IMR-90 (cell line): ENCODE results near the gene NOS1AP. TPM values are rescaled to one million over a fixed set of nuclear protein-coding genes. Genes with fewer than 3 reads are reported as not detected.

Source experiments
- ATAC-seq: fragments of 200-7000 bp; cut with Tn5 transposase; 2 replicates; pipeline ENCODE4 v1.9.1; 2020; ENCODE audit warnings: low read depth, mild to moderate bottlenecking, moderate library complexity
- BruUV-seq: library from RNA; stranded (reverse); fragments of 400-500 nt; replicated peaks from 2 replicates; lab custom pipeline; 2021; lab: Mats Ljungman, UMichigan
- CTCF ChIA-PET: fragments of 300-600 bp; formaldehyde crosslinking; extraction: SDS; loops from one replicate; lab custom pipeline; 2021; ENCODE audit warnings: antibody characterized with exemption; lab: Yijun Ruan, JAX
- POLR2A ChIA-PET: fragments of 300-600 bp; sonication (Branson Sonifier 250); formaldehyde crosslinking; loops from one replicate; lab custom pipeline; 2022; ENCODE audit warnings: antibody characterized with exemption; ENCODE audit not compliant: unreplicated experiment; lab: Charles Lee
- DNase-seq: peaks from one replicate; pipeline ENCODE4 v3.0.0; 2013
- H2AFZ ChIP-seq: replicated peaks from 2 replicates; pipeline ENCODE3; 2013; ENCODE audit warnings: low read length, mild to moderate bottlenecking; ENCODE audit not compliant: poor library complexity
- H2AK5ac ChIP-seq: 2 replicates; pipeline ENCODE4 v1.6.1; 2013; ENCODE audit warnings: low read depth, low read length, inconsistent platforms
- H2AK9ac ChIP-seq: replicated peaks from 2 replicates; pipeline ENCODE3; 2013; ENCODE audit warnings: mild to moderate bottlenecking, low read depth, low read length, moderate library complexity; ENCODE audit not compliant: poor library complexity
- H2BK120ac ChIP-seq: 2 replicates; pipeline ENCODE4 v1.6.1; 2013; ENCODE audit warnings: low read depth, low read length, inconsistent platforms
- H2BK15ac ChIP-seq: 3 replicates; pipeline ENCODE4 v1.6.1; 2013; ENCODE audit warnings: low read depth, low read length, inconsistent platforms
- H2BK20ac ChIP-seq: 2 replicates; pipeline ENCODE4 v1.6.1; 2013; ENCODE audit warnings: low read depth, mild to moderate bottlenecking, inconsistent platforms, low read length, moderate library complexity
- H2BK5ac ChIP-seq: 2 replicates; pipeline ENCODE4 v1.6.1; 2013; ENCODE audit warnings: mild to moderate bottlenecking, low read depth, low read length, inconsistent platforms; ENCODE audit not compliant: poor library complexity, severe bottlenecking
- H3K14ac ChIP-seq: replicated peaks from 2 replicates; pipeline ENCODE4 v1.6.1; 2013; ENCODE audit warnings: low read depth, low read length, inconsistent platforms
- H3K18ac ChIP-seq: 2 replicates; pipeline ENCODE4 v1.6.1; 2013; ENCODE audit warnings: low read depth, low read length, control low read depth
- H3K23ac ChIP-seq: 2 replicates; pipeline ENCODE4 v1.6.1; 2013; ENCODE audit warnings: low read depth, low read length, inconsistent platforms
- H3K27ac ChIP-seq: 2 replicates; pipeline ENCODE4 v1.5.1; 2013; ENCODE audit warnings: mild to moderate bottlenecking, control low read depth, low read length; ENCODE audit not compliant: insufficient read depth
- H3K27me3 ChIP-seq: 2 replicates; pipeline ENCODE4 v1.6.1; 2013; ENCODE audit warnings: low read length; ENCODE audit not compliant: control insufficient read depth, insufficient read depth
- H3K36me3 ChIP-seq: 2 replicates; pipeline ENCODE4 v1.6.1; 2013; ENCODE audit warnings: low read length, mixed read lengths; ENCODE audit not compliant: control insufficient read depth, insufficient read depth
- H3K4ac ChIP-seq: 2 replicates; pipeline ENCODE4 v1.6.1; 2013; ENCODE audit warnings: low read depth, low read length, inconsistent platforms
- H3K4me1 ChIP-seq: 2 replicates; pipeline ENCODE4 v1.6.1; 2013; ENCODE audit warnings: low read length, mixed read lengths; ENCODE audit not compliant: control insufficient read depth, insufficient read depth
- H3K4me2 ChIP-seq: 2 replicates; pipeline ENCODE4 v1.6.1; 2013; ENCODE audit warnings: low read depth, mild to moderate bottlenecking, control low read depth, low read length, moderate library complexity
- H3K4me3 ChIP-seq: 2 replicates; pipeline ENCODE4 v1.5.1; 2013; ENCODE audit warnings: low read depth, mild to moderate bottlenecking, control low read depth, low read length, moderate library complexity; ENCODE audit not compliant: insufficient read depth
- H3K56ac ChIP-seq: 2 replicates; pipeline ENCODE4 v1.6.1; 2013; ENCODE audit warnings: low read length, inconsistent platforms; ENCODE audit not compliant: insufficient read depth; ENCODE audit errors: extremely low read depth
- H3K79me1 ChIP-seq, 2 experiments: 2 replicates each; pipeline ENCODE4 v1.6.1; 2013; ENCODE audit warnings: low read length in 2 of 2, inconsistent platforms in 1 of 2, low read depth in 1 of 2
- H3K9ac ChIP-seq: 2 replicates; pipeline ENCODE4 v1.6.1; 2013; ENCODE audit warnings: low read depth, low read length, control low read depth
- H3K9me1 ChIP-seq: 2 replicates; pipeline ENCODE4 v1.6.1; 2013; ENCODE audit warnings: low read length, inconsistent platforms; ENCODE audit not compliant: insufficient read depth
- H3K9me3 ChIP-seq: 2 replicates; pipeline ENCODE4 v1.6.1; 2013; ENCODE audit warnings: low read length; ENCODE audit not compliant: control insufficient read depth, insufficient read depth
- H4K20me1 ChIP-seq: 2 replicates; pipeline ENCODE4 v1.6.1; 2013; ENCODE audit warnings: low read length, inconsistent platforms; ENCODE audit not compliant: insufficient read depth
- H4K5ac ChIP-seq: 2 replicates; pipeline ENCODE4 v1.6.1; 2013; ENCODE audit warnings: mild to moderate bottlenecking, low read depth, low read length, control low read depth
- H4K8ac ChIP-seq, 2 experiments: 2 replicates each; pipeline ENCODE4 v1.6.1; 2013; ENCODE audit warnings: low read depth in 2 of 2, low read length in 2 of 2, control low read depth in 1 of 2, inconsistent platforms in 1 of 2
- H4K91ac ChIP-seq: 2 replicates; pipeline ENCODE4 v1.6.1; 2013; ENCODE audit warnings: low read depth, low read length, inconsistent platforms; ENCODE audit not compliant: insufficient read depth
- BHLHE40 ChIP-seq: fragments of 150-350 bp; IDR thresholded peaks from 2 replicates; pipeline ENCODE4 v1.6.1; 2016; ENCODE audit warnings: mild to moderate bottlenecking, low read depth, low read length
- CEBPB ChIP-seq: IDR thresholded peaks from 2 replicates; pipeline ENCODE4 v1.6.1; 2012; ENCODE audit warnings: low read depth, low read length, improper control_type of control experiment
- CHD1 ChIP-seq: IDR thresholded peaks from 2 replicates; pipeline ENCODE4 v1.6.1; 2012; ENCODE audit warnings: low read depth, low read length, improper control_type of control experiment
- CTCF ChIP-seq: conservative IDR thresholded peaks from 2 replicates; pipeline ENCODE4 v1.5.1; 2012; ENCODE audit warnings: mild to moderate bottlenecking, low read depth, low read length, improper control_type of control experiment
- ELK1 ChIP-seq: fragments of 150-350 bp; IDR thresholded peaks from 2 replicates; pipeline ENCODE4 v1.6.1; 2016; ENCODE audit warnings: low read depth, mild to moderate bottlenecking, low read length, moderate library complexity, borderline replicate concordance
- FOS ChIP-seq: fragments of 150-350 bp; IDR thresholded peaks from 2 replicates; pipeline ENCODE4 v1.6.1; 2016; ENCODE audit warnings: low read depth, low read length
- MAFK ChIP-seq: IDR thresholded peaks from 2 replicates; pipeline ENCODE4 v1.6.1; 2012; ENCODE audit warnings: low read depth, low read length, improper control_type of control experiment
- MAZ ChIP-seq: IDR thresholded peaks from 2 replicates; pipeline ENCODE4 v1.6.1; 2012; ENCODE audit warnings: low read depth, mild to moderate bottlenecking, low read length, improper control_type of control experiment, moderate library complexity, borderline replicate concordance
- MXI1 ChIP-seq: IDR thresholded peaks from 2 replicates; pipeline ENCODE4 v1.6.1; 2012; ENCODE audit warnings: low read depth, mild to moderate bottlenecking, low read length, moderate library complexity, borderline replicate concordance
- NFE2L2 ChIP-seq: fragments of 150-350 bp; IDR thresholded peaks from 2 replicates; pipeline ENCODE4 v1.6.1; 2016; ENCODE audit warnings: low read depth, mild to moderate bottlenecking, low read length
- POLR2A ChIP-seq: IDR thresholded peaks from 2 replicates; pipeline ENCODE4 v1.6.1; 2012; ENCODE audit warnings: mild to moderate bottlenecking, low read depth, low read length
- RAD21 ChIP-seq: IDR thresholded peaks from 2 replicates; pipeline ENCODE4 v1.6.1; 2012; ENCODE audit warnings: low read length, improper control_type of control experiment
- RCOR1 ChIP-seq: IDR thresholded peaks from 2 replicates; pipeline ENCODE4 v1.6.1; 2012; ENCODE audit warnings: mild to moderate bottlenecking, low read length, improper control_type of control experiment; ENCODE audit not compliant: insufficient replicate concordance
- RFX5 ChIP-seq: IDR thresholded peaks from 2 replicates; pipeline ENCODE4 v1.8.0; 2012; ENCODE audit warnings: low read depth, mild to moderate bottlenecking, low read length, moderate library complexity
- SMC3 ChIP-seq: fragments of 150-350 bp; IDR thresholded peaks from 2 replicates; pipeline ENCODE4 v1.6.1; 2016; ENCODE audit warnings: low read depth, mild to moderate bottlenecking, antibody characterized with exemption, low read length, moderate library complexity
- WGBS, 2 experiments: methylation state at CpG; one replicate each; pipeline versions ENCODE4 v1.1.5 to v1.1.7; 2013; ENCODE audit warnings: missing lambda C conversion rate in 2 of 2; ENCODE audit not compliant: insufficient read length in 1 of 2; ENCODE audit errors: extremely low coverage in 2 of 2; 5-methylcytosine and 5-hydroxymethylcytosine counted together
- dilution Hi-C: fragments of 300-500 bp; cut with HindIII; formaldehyde crosslinking; loops from one replicate; pipeline ENCODE4 v1.14.3; 2018; ENCODE audit warnings: low sequenced_read_pairs; ENCODE audit not compliant: unreplicated experiment
- in situ Hi-C: fragments of 300-500 bp; cut with MboI; formaldehyde crosslinking; loops from 3 replicates; pipeline ENCODE4 v1.14.3; 2019; ENCODE audit warnings: low sequenced_read_pairs, inconsistent platforms, mixed read lengths
- intact Hi-C: fragments of 100-400 bp; cut with micrococcal nuclease; formaldehyde crosslinking; loops from 2 replicates; pipeline ENCODE4 v1.10.0; 2022
- polyA plus RNA-seq, 3 experiments: library from polyadenylated mRNA; depleted of rRNA; stranded (reverse); fragments of >200 nt; gene quantifications; 2 replicates each; pipeline ENCODE4 v1.2.3, GENCODE V29; 2012; ENCODE audit warnings: low replicate concordance in 1 of 3
- total RNA-seq: library from RNA; depleted of rRNA; stranded (reverse); fragments of >200 nt; gene quantifications from 2 replicates; pipeline ENCODE4 v1.2.3, GENCODE V29; 2012

The NOS1AP gene
- total and polyA plus RNA-seq, 2 of the 4 experiments (the other 2 are of a cell fraction) = 0.18 to 0.19 TPM

GRCh38 chr1:162275622-162276175 lies 206.2 kb downstream of the NOS1AP start:
- Histone ChIP-seq H2BK5ac (no peak overlapping the region), H4K8ac (no peak overlapping the region), H3K14ac (no peak overlapping the region), H2BK20ac (no peak overlapping the region), H4K91ac (no peak overlapping the region), H3K4me3 (no peak overlapping the region), H4K20me1 (no peaks in the 10 kb centered on the region), H3K4me1 (no peaks in the 10 kb centered on the region), H3K27ac (no peak overlapping the region), H3K4me2 (no peak overlapping the region), H2AK5ac (no peak overlapping the region), H3K9me3 (no peaks in the 10 kb centered on the region), H3K79me1 (no peaks in the 10 kb centered on the region), H3K9ac (no peak overlapping the region), H3K36me3 (no peaks in the 10 kb centered on the region), H3K9me1 (no peaks in the 10 kb centered on the region), H2AK9ac (no peak overlapping the region), H3K18ac (no peak overlapping the region), H3K56ac (no peak overlapping the region), H2BK120ac (no peak overlapping the region), H2BK15ac (no peak overlapping the region), H3K4ac (no peak overlapping the region), H3K27me3 (peaks cover 8% of the 10 kb centered on the region), H3K23ac (no peak overlapping the region), H2AFZ (no peak overlapping the region), H4K5ac (no peak overlapping the region)
- no peak for TF ChIP-seq MAZ
- TF ChIP-seq NFE2L2 = no peak
- no peak for TF ChIP-seq MAFK
- no peak for TF ChIP-seq FOS
- TF ChIP-seq RAD21 = no peak
- no peak for TF ChIP-seq RFX5
- no peak for TF ChIP-seq BHLHE40
- TF ChIP-seq CHD1 = no peak
- TF ChIP-seq RCOR1 = no peak
- TF ChIP-seq SMC3 = no peak
- no peak for TF ChIP-seq CEBPB
- no peak for TF ChIP-seq MXI1
- no peak for TF ChIP-seq ELK1
- no peak for TF ChIP-seq CTCF
- TF ChIP-seq POLR2A = no peak
- CTCF ChIA-PET = interaction anchor here (0.8 to 1.4 kb wide), 4 partner anchors 13 to 219 kb away, joined by 4 to 5 read pairs (median 4); no protein-coding TSS in a partner anchor
- ATAC-seq (no peak), DNase-seq (no peak)
- dilution Hi-C loops (no loop called here), intact Hi-C loops (loop anchor here (1.0 to 5.0 kb wide), 3 partner anchors 117 to 483 kb away; no protein-coding TSS in a partner anchor), in situ Hi-C loops (loop anchor here (5.0 kb wide), 1 partner anchor 218 kb away; no protein-coding TSS in a partner anchor)
- WGBS, 2 experiments = no CpG with 5 or more reads among the region's 6 CpGs
- no TSS peak for BruUV-seq
- POLR2A ChIA-PET = no interaction called here
